T follicular helper cell (primary cell): ENCODE measurements around the gene CALHM3.

Experiments
- DNase-seq: peaks from one replicate; pipeline ENCODE4 v3.0.0-alpha.2; 2020; ENCODE audit warnings: low read depth

CALHM3 gene

GRCh38 chr10:103450201-103450695, 28.8 kb downstream of the CALHM3 start:
- no peak for DNase-seq

GRCh38 chr10:103449208-103450144, 29.6 kb downstream of the CALHM3 start:
- no peak for DNase-seq

- DNase-seq, result no peak
Observed at GRCh38 chr10:103448746-103449145, 30.3 kb downstream of the CALHM3 start.

GRCh38 chr10:103447187-103447586, 31.9 kb downstream of the CALHM3 start:
- no peak for DNase-seq

- no peak for DNase-seq
Observed at GRCh38 chr10:103445767-103446567, 33.1 kb downstream of the CALHM3 start.

- no peak for DNase-seq
Observed at GRCh38 chr10:103445366-103445765, 33.7 kb downstream of the CALHM3 start.

GRCh38 chr10:103444478-103444877, 34.6 kb downstream of the CALHM3 start:
- DNase-seq, result no peak

GRCh38 chr10:103443475-103444185, 35.4 kb downstream of the CALHM3 start:
- no peak for DNase-seq

- DNase-seq, result no peak
Observed at GRCh38 chr10:103442031-103442461, 37.0 kb downstream of the CALHM3 start.

GRCh38 chr10:103441611-103442010, 37.4 kb downstream of the CALHM3 start:
- DNase-seq, result no peak

GRCh38 chr10:103441206-103441605, 37.8 kb downstream of the CALHM3 start:
- no peak for DNase-seq

- no peak for DNase-seq
Observed at GRCh38 chr10:103440416-103440815, 38.6 kb downstream of the CALHM3 start.

- DNase-seq, result no peak
Observed at GRCh38 chr10:103439776-103440175, 39.3 kb downstream of the CALHM3 start.

- DNase-seq, result no peak
Observed at GRCh38 chr10:103433858-103434257, 45.2 kb downstream of the CALHM3 start.

GRCh38 chr10:103431902-103432301, 47.1 kb downstream of the CALHM3 start:
- DNase-seq, result no peak

GRCh38 chr10:103429647-103430046, 49.4 kb downstream of the CALHM3 start:
- DNase-seq, result no peak

- no peak for DNase-seq
Observed at GRCh38 chr10:103428989-103429643, 49.9 kb downstream of the CALHM3 start.

GRCh38 chr10:103427866-103428265, 51.2 kb downstream of the CALHM3 start:
- no peak for DNase-seq

GRCh38 chr10:103423748-103424147, 55.3 kb downstream of the CALHM3 start:
- DNase-seq, result no peak
